Large intestine (tissue), 3 donors: Measurements from ENCODE around the gene MGRN1. TPM values are rescaled to one million over a fixed set of nuclear protein-coding genes. Genes with fewer than 3 reads are reported as not detected.

Experiments used
- DNase-seq, 2 donors: peaks; one replicate each; pipeline versions ENCODE4 v3.0.0 to v3.0.0-alpha.2; 2013
- H3K27ac ChIP-seq: one replicate; pipeline ENCODE4 v1.5.1; 2013; ENCODE audit warnings: low read length
- H3K27me3 ChIP-seq: 2 replicates; pipeline ENCODE4 v1.6.1; 2013; ENCODE audit warnings: low read length; ENCODE audit not compliant: control insufficient read depth, insufficient read depth
- H3K36me3 ChIP-seq: 2 replicates; pipeline ENCODE4 v1.6.1; 2013; ENCODE audit warnings: low read length; ENCODE audit not compliant: control insufficient read depth, insufficient read depth
- H3K4me1 ChIP-seq: one replicate; pipeline ENCODE4 v1.6.1; 2013; ENCODE audit warnings: low read length; ENCODE audit not compliant: control insufficient read depth, insufficient read depth
- H3K4me3 ChIP-seq: one replicate; pipeline ENCODE4 v1.5.1; 2013; ENCODE audit warnings: low read length
- H3K9me3 ChIP-seq: one replicate; pipeline ENCODE4 v1.6.1; 2013; ENCODE audit warnings: mild to moderate bottlenecking, low read depth, low read length, moderate library complexity; ENCODE audit not compliant: control insufficient read depth
- WGBS: methylation state at CpG from one replicate; pipeline ENCODE4 v1.1.5; 2013; ENCODE audit warnings: low lambda C conversion rate; ENCODE audit not compliant: insufficient coverage; 5-methylcytosine and 5-hydroxymethylcytosine counted together
- polyA plus RNA-seq: library from polyadenylated mRNA; unstranded; fragments of 120-200 nt; gene quantifications from one replicate; pipeline ENCODE4 v1.2.1, GENCODE V29; 2013

Gene MGRN1
- polyA plus RNA-seq, 1 donor = 52.9 TPM

- H3K9me3 ChIP-seq = peaks cover 8% of the 10 kb centered on the region
- DNase-seq = peak in 1 of 2 donors; percentile 34
- no peaks in the 10 kb centered on the region for H3K27me3 ChIP-seq
- H3K27ac ChIP-seq = peak overlapping the region; percentile 94
- H3K4me1 ChIP-seq = peaks cover 45% of the 10 kb centered on the region
- WGBS = no CpG with 5 or more reads among the region's 14 CpGs
- peak overlapping the region; percentile 66 for H3K4me3 ChIP-seq
- H3K36me3 ChIP-seq = peaks cover 18% of the 10 kb centered on the region
Measured at GRCh38 chr16:4612977-4613635, 11.5 kb upstream of the MGRN1 start.

- Histone ChIP-seq H3K4me3 (peak overlapping the region; percentile 66), H3K9me3 (peaks cover 8% of the 10 kb centered on the region), H3K4me1 (peaks cover 53% of the 10 kb centered on the region), H3K27ac (peak overlapping the region; percentile 94), H3K36me3 (peaks cover 11% of the 10 kb centered on the region), H3K27me3 (no peaks in the 10 kb centered on the region)
- DNase-seq = peak in 1 of 2 donors; percentile 58
- no CpG with 5 or more reads among the region's 92 CpGs for WGBS
Measured at GRCh38 chr16:4613636-4614570, 10.7 kb upstream of the MGRN1 start.

DNA sequence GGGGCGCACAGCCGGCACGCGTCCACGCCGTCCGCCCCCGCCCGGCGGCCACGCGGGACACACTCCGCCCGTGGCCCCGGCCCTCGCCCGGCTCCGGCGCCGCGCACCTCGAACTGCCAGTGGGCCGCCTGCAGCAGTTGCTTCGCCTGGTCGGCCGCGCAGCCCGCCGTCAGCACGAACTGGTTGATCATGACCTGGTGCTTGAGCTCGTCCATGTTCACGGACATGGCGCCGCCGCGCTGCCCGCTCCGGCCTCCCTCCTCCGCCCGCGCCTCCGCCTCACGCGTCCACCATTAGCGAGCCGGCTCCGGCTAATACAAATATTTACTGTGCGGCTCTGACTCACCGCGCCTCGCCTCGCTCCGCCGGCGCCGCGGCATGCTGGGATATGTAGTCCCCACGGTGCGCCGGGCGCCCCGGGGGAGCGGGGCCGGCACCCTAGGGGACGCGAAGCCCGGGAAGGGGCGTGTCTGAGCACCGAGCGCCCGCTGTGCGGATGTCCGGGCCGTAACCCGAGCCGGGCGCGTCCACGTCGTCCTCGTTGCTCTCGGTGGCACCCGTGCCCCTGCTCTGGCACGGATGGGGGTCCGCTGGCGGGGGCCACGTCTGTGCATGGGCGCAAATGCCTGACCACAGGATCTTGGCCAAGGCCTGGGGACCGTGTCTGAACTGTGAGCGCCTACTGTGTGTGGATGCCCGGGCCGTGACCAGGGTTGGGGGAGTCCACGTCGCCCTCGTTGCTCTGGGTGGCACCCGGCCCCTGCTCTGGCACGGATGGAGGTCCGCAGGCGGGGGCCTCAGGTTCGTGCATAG, 9.8 kb upstream of the MGRN1 start, which contains the start of gene UBALD1:
UBALD1 (minus strand) TSS at position 318 of the 813 bp plus-strand sequence; CDS start at position 227, 91 bp downstream.
- Histone ChIP-seq H3K4me3 (peak within 1 kb of the TSS; percentile 66), H3K9me3 (peaks cover 8% of the 10 kb centered on the region), H3K36me3 (peaks cover 4% of the 10 kb centered on the region), H3K4me1 (peaks cover 61% of the 10 kb centered on the region), H3K27me3 (no peaks in the 10 kb centered on the region), H3K27ac (peak within 1 kb of the TSS; percentile 94)
- no CpG with 5 or more reads among the region's 100 CpGs for WGBS
- DNase-seq = peak; percentile 89 to 93

DNA sequence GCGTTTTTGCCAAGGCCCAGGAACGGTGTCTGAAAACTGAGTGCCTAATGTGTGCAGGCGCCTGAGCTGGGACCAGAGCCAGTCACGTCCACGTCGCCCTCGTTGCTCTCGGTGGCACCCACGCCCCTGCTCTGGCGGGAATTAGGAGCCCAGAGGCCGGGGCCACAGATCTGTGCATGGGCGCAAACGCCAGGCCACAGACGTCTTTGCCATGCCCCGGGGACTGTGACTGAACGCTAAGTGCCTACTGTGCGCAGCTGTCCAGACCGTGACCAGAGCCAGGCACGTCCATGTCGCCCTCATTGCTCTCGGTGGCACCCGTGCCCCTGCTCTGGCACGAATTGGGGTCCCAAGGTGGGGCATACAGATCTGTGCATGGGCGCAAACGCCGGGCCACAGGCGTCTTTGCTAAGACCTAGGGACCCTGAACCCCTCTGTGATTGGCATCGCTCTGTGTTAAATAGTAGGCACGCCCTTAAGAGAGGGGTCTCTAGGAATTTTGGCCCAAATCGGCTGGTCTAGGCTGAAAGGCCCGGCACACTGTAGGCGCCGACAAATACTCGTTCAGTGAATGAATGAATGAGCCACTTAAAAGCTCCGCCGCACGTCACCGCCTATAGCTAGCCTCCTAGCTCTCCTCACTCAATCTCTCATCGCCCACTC, 9.1 kb upstream of the MGRN1 start:
- no peak for DNase-seq
- H3K9me3 ChIP-seq = peaks cover 8% of the 10 kb centered on the region
- no CpG with 5 or more reads among the region's 39 CpGs for WGBS
- peak overlapping the region; percentile 66 for H3K4me3 ChIP-seq
- peak overlapping the region; percentile 92 for H3K27ac ChIP-seq
- no peaks in the 10 kb centered on the region for H3K36me3 ChIP-seq
- H3K27me3 ChIP-seq = no peaks in the 10 kb centered on the region
- peaks cover 59% of the 10 kb centered on the region for H3K4me1 ChIP-seq

- peaks cover 53% of the 10 kb centered on the region for H3K4me1 ChIP-seq
- no peaks in the 10 kb centered on the region for H3K27me3 ChIP-seq
- H3K36me3 ChIP-seq = no peaks in the 10 kb centered on the region
- H3K4me3 ChIP-seq = peak overlapping the region; percentile 87
- DNase-seq = peak; percentile 100
- peak overlapping the region; percentile 100 for H3K27ac ChIP-seq
- no CpG with 5 or more reads among the region's 57 CpGs for WGBS
- peaks cover 8% of the 10 kb centered on the region for H3K9me3 ChIP-seq
Measured at GRCh38 chr16:4616047-4616811, 8.4 kb upstream of the MGRN1 start.

DNA sequence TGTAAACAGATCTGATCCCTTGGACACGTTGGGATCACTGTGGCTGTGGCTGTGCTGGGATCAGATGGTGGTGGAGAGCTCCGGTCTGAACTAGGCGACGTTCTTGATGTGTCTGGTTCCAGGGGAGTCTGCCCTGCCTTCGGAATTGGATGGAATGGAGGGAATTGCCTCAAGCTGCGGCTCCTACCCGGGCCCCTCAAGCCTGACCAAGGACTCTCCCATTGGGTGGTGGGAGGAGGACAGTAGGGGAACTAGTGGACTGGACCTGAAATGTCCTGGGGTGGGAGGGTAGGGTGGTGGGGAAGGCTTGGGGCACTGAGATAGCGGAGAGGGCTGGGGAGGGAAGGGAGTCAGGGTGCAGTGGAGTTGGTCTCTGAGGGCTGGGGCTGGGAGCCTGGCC, 6.7 kb upstream of the MGRN1 start:
- WGBS = no CpG with 5 or more reads among the region's 8 CpGs
- H3K4me1 ChIP-seq = peaks cover 39% of the 10 kb centered on the region
- H3K27ac ChIP-seq = peak overlapping the region; percentile 3
- H3K27me3 ChIP-seq = no peaks in the 10 kb centered on the region
- no peak for DNase-seq
- no peaks in the 10 kb centered on the region for H3K36me3 ChIP-seq
- H3K4me3 ChIP-seq = no peak overlapping the region
- peaks cover 5% of the 10 kb centered on the region for H3K9me3 ChIP-seq

DNA sequence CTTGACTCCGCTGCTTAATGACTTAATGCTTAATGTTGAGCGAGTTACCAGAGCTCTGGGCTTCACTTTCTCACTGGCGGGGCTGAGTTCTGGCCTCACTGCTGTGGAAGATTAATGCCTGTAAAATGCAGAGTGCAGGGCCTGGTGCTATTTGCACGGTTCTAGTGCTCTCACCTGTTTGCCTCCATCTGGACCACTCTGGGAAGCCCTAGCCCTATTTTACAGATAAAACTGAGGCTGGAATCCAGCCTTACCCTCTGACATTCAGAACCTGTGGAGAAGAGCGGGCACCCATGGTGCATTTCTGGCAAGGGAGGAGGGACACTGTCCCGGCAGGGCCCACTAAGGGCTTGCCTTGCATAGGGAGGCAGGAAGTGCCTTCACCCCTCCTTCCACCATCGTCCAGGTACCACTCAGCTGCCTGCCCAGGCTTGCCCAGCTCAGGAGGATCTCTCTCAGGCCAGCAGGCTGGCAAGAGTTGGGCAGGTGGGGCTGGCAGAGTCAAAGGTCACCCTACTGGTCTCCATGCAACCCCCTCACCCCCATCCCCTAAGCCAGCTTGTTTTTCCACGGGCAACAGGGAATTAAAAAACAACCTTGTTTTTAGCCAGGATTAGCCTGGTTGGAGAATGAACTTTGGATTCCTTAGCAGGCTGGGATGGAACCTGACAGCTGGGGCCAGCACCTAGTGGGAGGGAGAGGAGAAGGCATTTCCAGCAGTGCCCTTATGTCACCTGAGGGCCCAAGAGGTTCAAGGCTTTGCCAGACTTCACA, 5.8 kb upstream of the MGRN1 start:
- peak overlapping the region; percentile 65 for H3K27ac ChIP-seq
- H3K4me3 ChIP-seq = no peak overlapping the region
- peaks cover 5% of the 10 kb centered on the region for H3K9me3 ChIP-seq
- H3K4me1 ChIP-seq = peaks cover 37% of the 10 kb centered on the region
- H3K36me3 ChIP-seq = no peaks in the 10 kb centered on the region
- no peaks in the 10 kb centered on the region for H3K27me3 ChIP-seq
- WGBS = no CpG with 5 or more reads among the region's 8 CpGs
- peak; percentile 57 to 81 for DNase-seq

GRCh38 chr16:4623593-4623992, 1.0 kb upstream of the MGRN1 start:
- WGBS = no CpG with 5 or more reads among the region's 7 CpGs
- peaks cover 3% of the 10 kb centered on the region for H3K36me3 ChIP-seq
- H3K9me3 ChIP-seq = no peaks in the 10 kb centered on the region
- no peak for DNase-seq
- peaks cover 27% of the 10 kb centered on the region for H3K4me1 ChIP-seq
- H3K27me3 ChIP-seq = no peaks in the 10 kb centered on the region
- H3K27ac ChIP-seq = no peak overlapping the region
- H3K4me3 ChIP-seq = no peak overlapping the region
